Prostate gland (tissue), 2 donors: ENCODE measurements around the gene CLEC12A. TPM values are rescaled to one million over a fixed set of nuclear protein-coding genes. Genes with fewer than 3 reads are reported as not detected.

Experiments used
- DNase-seq: peaks from one replicate; pipeline ENCODE4 v3.0.0-alpha.2; 2019; ENCODE audit warnings: low spot score
- H3K27ac ChIP-seq, 2 donors: fragments of 200-600 bp; sonication (generic); 2 replicates each; pipeline ENCODE4 v1.5.1; 2017 to 2019
- H3K27me3 ChIP-seq: fragments of 200-600 bp; sonication (generic); replicated peaks from 2 replicates; pipeline ENCODE4 v1.5.1; 2019; ENCODE audit not compliant: insufficient read depth
- H3K36me3 ChIP-seq, 2 donors: fragments of 200-600 bp; sonication (generic); 1 replicate in 1 of 2; 2 replicates in 1 of 2; pipeline versions ENCODE4 v1.5.1 to v1.8.1; 2017 to 2019
- H3K4me1 ChIP-seq: fragments of 200-600 bp; sonication (generic); replicated peaks from 2 replicates; pipeline ENCODE4 v1.5.1; 2019
- H3K4me3 ChIP-seq, 2 donors: fragments of 200-600 bp; sonication (generic); 2 replicates each; pipeline ENCODE4 v1.5.1; 2017 to 2019
- H3K9me3 ChIP-seq: fragments of 200-600 bp; sonication (generic); 2 replicates; pipeline ENCODE4 v1.5.1; 2017
- POLR2A ChIP-seq: fragments of 450-650 bp; IDR thresholded peaks from one replicate; pipeline ENCODE4 v1.6.1; 2016; ENCODE audit warnings: antibody characterized with exemption, mild to moderate bottlenecking
- POLR2AphosphoS5 ChIP-seq: sonication (generic); formaldehyde crosslinking; IDR thresholded peaks from one replicate; pipeline ENCODE4 v1.6.1; 2017; ENCODE audit warnings: antibody characterized with exemption
- WGBS: methylation state at CpG from one replicate; pipeline ENCODE4 v1.1.5; 2018; 5-methylcytosine and 5-hydroxymethylcytosine counted together
- intact Hi-C: fragments of 100-400 bp; cut with DNase I; formaldehyde crosslinking; loops from one replicate; pipeline ENCODE4 v1.14.2; 2022
- total RNA-seq, 2 donors: library from RNA; depleted of rRNA; stranded (reverse); fragments of >200 nt; gene quantifications; one replicate each; pipeline ENCODE4 v1.1.0, GENCODE V29; 2016
- TF ChIP-seq, protein P1 (sequence below), 4 experiments: fragments of 200-600 bp in 2 of 4; fragments of 450-650 bp in 2 of 4; sonication (generic) in 2 of 4; IDR thresholded peaks; 1 replicate in 3 of 4; 2 replicates in 1 of 4; pipeline ENCODE4 v1.5.1; 2016 to 2019; ENCODE audit warnings: antibody characterized with exemption in 4 of 4, mild to moderate bottlenecking in 2 of 4, moderate library complexity in 2 of 4

Gene CLEC12A
- total RNA-seq, 2 donors from 2014 or later: 0.18 TPM; not detected in 1

DNA sequence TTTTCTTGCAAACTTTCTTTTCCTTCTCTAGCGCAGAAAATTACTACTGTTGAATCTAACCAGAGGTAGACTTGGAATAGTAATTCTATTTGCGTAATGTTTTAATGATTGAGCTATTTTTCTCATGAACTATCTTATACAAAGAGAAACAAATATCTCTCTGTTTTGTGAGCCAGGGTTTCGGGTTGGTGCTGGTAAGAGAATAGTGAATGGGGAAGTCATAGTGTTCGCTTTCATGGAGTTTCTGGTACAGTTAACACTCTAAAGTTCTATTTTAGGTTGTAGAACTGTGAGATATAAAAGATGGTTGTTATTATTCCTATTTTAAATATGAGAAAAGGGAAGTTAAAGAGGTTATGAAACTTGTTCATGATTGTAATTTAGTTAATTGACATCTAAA is 21.1 kb downstream of the CLEC12A start:
- intact Hi-C loops: no loop called here
- no peak for TF ChIP-seq POLR2AphosphoS5
- no peak for TF ChIP-seq POLR2A
- TF ChIP-seq, protein P1, sequence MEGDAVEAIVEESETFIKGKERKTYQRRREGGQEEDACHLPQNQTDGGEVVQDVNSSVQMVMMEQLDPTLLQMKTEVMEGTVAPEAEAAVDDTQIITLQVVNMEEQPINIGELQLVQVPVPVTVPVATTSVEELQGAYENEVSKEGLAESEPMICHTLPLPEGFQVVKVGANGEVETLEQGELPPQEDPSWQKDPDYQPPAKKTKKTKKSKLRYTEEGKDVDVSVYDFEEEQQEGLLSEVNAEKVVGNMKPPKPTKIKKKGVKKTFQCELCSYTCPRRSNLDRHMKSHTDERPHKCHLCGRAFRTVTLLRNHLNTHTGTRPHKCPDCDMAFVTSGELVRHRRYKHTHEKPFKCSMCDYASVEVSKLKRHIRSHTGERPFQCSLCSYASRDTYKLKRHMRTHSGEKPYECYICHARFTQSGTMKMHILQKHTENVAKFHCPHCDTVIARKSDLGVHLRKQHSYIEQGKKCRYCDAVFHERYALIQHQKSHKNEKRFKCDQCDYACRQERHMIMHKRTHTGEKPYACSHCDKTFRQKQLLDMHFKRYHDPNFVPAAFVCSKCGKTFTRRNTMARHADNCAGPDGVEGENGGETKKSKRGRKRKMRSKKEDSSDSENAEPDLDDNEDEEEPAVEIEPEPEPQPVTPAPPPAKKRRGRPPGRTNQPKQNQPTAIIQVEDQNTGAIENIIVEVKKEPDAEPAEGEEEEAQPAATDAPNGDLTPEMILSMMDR (IDR thresholded peaks at IDR 0.05): no peak
- Histone ChIP-seq H3K4me3 (no peak overlapping the region), H3K36me3 (no peaks in the 10 kb centered on the region), H3K9me3 (no peaks in the 10 kb centered on the region), H3K4me1 (no peaks in the 10 kb centered on the region), H3K27me3 (no peaks in the 10 kb centered on the region), H3K27ac (no peak overlapping the region)
- no peak for DNase-seq
- 79% methylated on average over 4 of the region's 4 CpGs for WGBS

DNA sequence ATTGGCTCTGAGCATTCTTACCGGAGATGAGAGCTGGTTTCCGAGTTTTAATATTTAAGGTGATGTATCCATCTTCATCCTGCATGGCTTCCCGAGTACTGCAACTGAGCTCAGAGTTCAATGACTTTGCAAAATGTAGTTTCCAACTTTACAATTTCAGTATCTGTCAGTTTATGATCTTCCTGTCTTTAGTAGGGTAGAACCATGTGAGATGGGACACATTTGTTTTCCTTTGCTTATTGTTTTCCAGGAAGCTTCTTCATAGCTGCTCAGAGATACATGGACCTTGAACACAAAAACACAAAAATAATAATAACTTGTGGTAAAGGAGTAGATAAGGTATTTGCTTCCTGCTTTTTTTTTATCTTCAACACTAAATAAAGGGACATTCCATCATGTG is 27.8 kb downstream of the CLEC12A start, which contains the start of gene CLEC1B:
TSS of gene CLEC1B (minus strand) at position 106 of the 400 bp plus-strand sequence. CDS start at position 85, 21 bp downstream.
- H3K27me3 ChIP-seq: no peaks in the 10 kb centered on the region
- intact Hi-C loops: no loop called here
- WGBS: 91% methylated on average over 3 of the region's 3 CpGs
- no peaks in the 10 kb centered on the region for H3K9me3 ChIP-seq
- DNase-seq: no peak
- H3K4me3 ChIP-seq: no peak within 1 kb of the TSS
- no peak for TF ChIP-seq POLR2AphosphoS5
- TF ChIP-seq, protein P1 (IDR thresholded peaks at IDR 0.05): no peak
- no peak for TF ChIP-seq POLR2A
- H3K4me1 ChIP-seq: no peaks in the 10 kb centered on the region
- no peak within 1 kb of the TSS for H3K27ac ChIP-seq
- no peaks in the 10 kb centered on the region for H3K36me3 ChIP-seq

- H3K27me3 ChIP-seq: no peaks in the 10 kb centered on the region
- intact Hi-C loops: no loop called here
- no peak overlapping the region for H3K27ac ChIP-seq
- WGBS: 76% methylated on average over 4 of the region's 4 CpGs
- TF ChIP-seq, protein P1 (IDR thresholded peaks at IDR 0.05): no peak
- TF ChIP-seq POLR2A (no peak), POLR2AphosphoS5 (no peak)
- no peaks in the 10 kb centered on the region for H3K4me1 ChIP-seq
- H3K9me3 ChIP-seq: no peaks in the 10 kb centered on the region
- H3K4me3 ChIP-seq: no peak overlapping the region
- DNase-seq: no peak
- no peaks in the 10 kb centered on the region for H3K36me3 ChIP-seq
These were observed 30.1 kb downstream of the CLEC12A start for GRCh38 chr12:10001171-10001776.

DNA sequence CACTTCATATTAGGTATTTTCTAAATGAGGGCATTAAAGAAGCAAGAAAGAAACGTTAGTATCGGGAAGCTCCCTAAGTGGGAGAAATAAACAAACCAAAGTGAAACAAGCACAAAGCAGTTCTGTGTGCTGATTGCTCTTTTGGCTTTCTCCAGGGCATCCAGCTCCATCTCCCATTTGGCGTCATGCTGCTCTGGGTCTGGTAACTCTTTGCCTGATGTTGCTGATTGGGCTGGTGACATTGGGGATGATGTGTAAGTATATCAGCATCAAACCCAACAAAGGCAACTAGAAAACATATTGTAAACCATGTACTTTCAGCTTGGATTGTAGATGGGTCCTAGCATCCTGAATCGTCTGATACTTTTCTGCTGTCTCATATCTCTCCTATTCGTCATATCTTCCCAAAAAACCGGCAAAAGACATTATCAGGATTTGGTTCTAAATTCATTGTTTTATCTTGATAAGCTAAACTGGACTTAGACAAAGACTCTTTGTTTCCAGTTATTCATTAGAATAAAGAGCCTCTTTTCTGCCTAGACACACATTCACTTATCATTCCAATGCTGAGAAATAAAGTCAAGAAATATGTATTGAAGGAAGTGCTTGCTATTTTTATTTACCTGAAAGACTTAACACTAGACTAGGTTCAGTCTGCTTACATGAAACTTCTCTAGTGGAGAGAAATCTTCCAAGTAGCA is 41.6 kb downstream of the CLEC12A start:
- Histone ChIP-seq H3K9me3 (no peaks in the 10 kb centered on the region), H3K4me3 (no peak overlapping the region), H3K27me3 (no peaks in the 10 kb centered on the region), H3K36me3 (no peaks in the 10 kb centered on the region), H3K27ac (no peak overlapping the region), H3K4me1 (no peaks in the 10 kb centered on the region)
- intact Hi-C loops: no loop called here
- 64% methylated on average over 6 of the region's 6 CpGs for WGBS
- TF ChIP-seq, protein P1 (IDR thresholded peaks at IDR 0.05): no peak
- TF ChIP-seq POLR2AphosphoS5: no peak
- TF ChIP-seq POLR2A: no peak
- DNase-seq: no peak

- no peak for DNase-seq
- intact Hi-C loops: no loop called here
- TF ChIP-seq POLR2AphosphoS5 (no peak), POLR2A (no peak)
- TF ChIP-seq, protein P1 (IDR thresholded peaks at IDR 0.05): no peak
- 80% methylated on average over 4 of the region's 4 CpGs for WGBS
- Histone ChIP-seq H3K36me3 (no peaks in the 10 kb centered on the region), H3K27ac (no peak overlapping the region), H3K4me1 (no peaks in the 10 kb centered on the region), H3K9me3 (no peaks in the 10 kb centered on the region), H3K27me3 (no peaks in the 10 kb centered on the region), H3K4me3 (no peak overlapping the region)
These were observed 44.2 kb downstream of the CLEC12A start for GRCh38 chr12:10015450-10015849.
